ENCODE results near the gene MAN2C1. TPM values are rescaled to one million over a fixed set of nuclear protein-coding genes. Genes with fewer than 3 reads are reported as not detected.

Gene MAN2C1
- total and polyA plus RNA-seq, 9 of the 15 experiments (the other 6 are each of a cell fraction or from before 2014, with no cell fraction given) = 2.0 to 141 (median 39.9) TPM

DNA sequence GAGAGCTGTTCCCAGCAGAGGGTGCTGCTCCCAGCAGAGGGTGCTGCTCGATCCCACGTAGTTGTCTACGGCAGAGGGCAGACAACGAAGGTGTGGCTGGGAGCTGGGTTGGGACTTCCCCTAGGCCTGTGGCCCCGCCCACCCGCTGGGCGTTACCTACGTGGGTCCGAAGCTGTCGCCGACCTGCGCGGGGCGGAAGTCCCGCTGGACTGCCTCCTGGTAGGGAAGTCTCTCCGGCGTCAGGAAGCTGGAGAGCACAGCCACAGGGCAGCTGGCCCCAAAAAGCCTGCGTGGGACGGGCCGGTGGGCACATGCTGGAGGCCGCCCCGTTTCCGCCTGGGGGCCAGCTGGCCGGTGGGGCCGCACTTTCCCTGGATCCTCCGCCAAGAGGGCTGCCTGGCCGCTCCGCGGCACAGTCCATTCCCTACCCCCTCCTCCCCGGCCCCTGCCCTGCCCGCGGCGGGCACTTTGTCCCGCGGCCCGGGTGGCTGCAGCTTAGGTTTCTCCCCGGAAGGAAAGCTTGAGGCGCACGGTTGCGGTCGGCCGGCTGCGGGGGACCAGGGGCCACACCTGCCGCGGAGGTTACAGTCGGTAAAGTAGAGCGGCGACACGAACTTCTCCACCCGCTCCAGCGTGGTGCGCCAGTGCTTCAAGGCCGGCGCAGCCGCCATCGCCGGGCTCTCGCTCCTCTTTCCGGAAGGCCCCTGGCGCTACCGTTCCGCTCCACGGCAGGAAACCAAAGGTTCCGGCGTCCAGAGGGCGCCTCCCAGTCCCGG, at the start of gene MAN2C1 (continued):
- TF ChIP-seq HEY1 (CRISPR knock-in tag; IDR thresholded peaks at IDR 0.05; ENCODE audit: borderline replicate concordance) = no peak
- 0 out of 2 replicates have a peak, but pooled peaks have one; percentile 26 for TF ChIP-seq CBFA2T3 (IDR thresholded peaks at IDR 0.05)
- TF ChIP-seq, protein P1, sequence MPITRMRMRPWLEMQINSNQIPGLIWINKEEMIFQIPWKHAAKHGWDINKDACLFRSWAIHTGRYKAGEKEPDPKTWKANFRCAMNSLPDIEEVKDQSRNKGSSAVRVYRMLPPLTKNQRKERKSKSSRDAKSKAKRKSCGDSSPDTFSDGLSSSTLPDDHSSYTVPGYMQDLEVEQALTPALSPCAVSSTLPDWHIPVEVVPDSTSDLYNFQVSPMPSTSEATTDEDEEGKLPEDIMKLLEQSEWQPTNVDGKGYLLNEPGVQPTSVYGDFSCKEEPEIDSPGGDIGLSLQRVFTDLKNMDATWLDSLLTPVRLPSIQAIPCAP (CRISPR knock-in tag; IDR thresholded peaks at IDR 0.05; ENCODE audit: borderline replicate concordance) = no peak
- TF ChIP-seq, protein P2, sequence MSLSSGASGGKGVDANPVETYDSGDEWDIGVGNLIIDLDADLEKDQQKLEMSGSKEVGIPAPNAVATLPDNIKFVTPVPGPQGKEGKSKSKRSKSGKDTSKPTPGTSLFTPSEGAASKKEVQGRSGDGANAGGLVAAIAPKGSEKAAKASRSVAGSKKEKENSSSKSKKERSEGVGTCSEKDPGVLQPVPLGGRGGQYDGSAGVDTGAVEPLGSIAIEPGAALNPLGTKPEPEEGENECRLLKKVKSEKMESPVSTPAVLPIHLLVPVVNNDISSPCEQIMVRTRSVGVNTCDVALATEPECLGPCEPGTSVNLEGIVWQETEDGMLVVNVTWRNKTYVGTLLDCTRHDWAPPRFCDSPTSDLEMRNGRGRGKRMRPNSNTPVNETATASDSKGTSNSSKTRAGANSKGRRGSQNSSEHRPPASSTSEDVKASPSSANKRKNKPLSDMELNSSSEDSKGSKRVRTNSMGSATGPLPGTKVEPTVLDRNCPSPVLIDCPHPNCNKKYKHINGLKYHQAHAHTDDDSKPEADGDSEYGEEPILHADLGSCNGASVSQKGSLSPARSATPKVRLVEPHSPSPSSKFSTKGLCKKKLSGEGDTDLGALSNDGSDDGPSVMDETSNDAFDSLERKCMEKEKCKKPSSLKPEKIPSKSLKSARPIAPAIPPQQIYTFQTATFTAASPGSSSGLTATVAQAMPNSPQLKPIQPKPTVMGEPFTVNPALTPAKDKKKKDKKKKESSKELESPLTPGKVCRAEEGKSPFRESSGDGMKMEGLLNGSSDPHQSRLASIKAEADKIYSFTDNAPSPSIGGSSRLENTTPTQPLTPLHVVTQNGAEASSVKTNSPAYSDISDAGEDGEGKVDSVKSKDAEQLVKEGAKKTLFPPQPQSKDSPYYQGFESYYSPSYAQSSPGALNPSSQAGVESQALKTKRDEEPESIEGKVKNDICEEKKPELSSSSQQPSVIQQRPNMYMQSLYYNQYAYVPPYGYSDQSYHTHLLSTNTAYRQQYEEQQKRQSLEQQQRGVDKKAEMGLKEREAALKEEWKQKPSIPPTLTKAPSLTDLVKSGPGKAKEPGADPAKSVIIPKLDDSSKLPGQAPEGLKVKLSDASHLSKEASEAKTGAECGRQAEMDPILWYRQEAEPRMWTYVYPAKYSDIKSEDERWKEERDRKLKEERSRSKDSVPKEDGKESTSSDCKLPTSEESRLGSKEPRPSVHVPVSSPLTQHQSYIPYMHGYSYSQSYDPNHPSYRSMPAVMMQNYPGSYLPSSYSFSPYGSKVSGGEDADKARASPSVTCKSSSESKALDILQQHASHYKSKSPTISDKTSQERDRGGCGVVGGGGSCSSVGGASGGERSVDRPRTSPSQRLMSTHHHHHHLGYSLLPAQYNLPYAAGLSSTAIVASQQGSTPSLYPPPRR (CRISPR knock-in tag; IDR thresholded peaks at IDR 0.05; ENCODE audit: borderline replicate concordance) = peak; percentile 68; the same call in 1 of the 2 replicates
- TF ChIP-seq, protein P3, sequence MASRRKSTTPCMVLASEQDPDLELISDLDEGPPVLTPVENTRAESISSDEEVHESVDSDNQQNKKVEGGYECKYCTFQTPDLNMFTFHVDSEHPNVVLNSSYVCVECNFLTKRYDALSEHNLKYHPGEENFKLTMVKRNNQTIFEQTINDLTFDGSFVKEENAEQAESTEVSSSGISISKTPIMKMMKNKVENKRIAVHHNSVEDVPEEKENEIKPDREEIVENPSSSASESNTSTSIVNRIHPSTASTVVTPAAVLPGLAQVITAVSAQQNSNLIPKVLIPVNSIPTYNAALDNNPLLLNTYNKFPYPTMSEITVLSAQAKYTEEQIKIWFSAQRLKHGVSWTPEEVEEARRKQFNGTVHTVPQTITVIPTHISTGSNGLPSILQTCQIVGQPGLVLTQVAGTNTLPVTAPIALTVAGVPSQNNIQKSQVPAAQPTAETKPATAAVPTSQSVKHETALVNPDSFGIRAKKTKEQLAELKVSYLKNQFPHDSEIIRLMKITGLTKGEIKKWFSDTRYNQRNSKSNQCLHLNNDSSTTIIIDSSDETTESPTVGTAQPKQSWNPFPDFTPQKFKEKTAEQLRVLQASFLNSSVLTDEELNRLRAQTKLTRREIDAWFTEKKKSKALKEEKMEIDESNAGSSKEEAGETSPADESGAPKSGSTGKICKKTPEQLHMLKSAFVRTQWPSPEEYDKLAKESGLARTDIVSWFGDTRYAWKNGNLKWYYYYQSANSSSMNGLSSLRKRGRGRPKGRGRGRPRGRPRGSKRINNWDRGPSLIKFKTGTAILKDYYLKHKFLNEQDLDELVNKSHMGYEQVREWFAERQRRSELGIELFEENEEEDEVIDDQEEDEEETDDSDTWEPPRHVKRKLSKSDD (conservative IDR thresholded peaks at IDR 0.05; ENCODE audit: low read length) = no peak
- no peak for TF ChIP-seq KAT2B (IDR thresholded peaks at IDR 0.05; ENCODE audit: low read depth, low read length)
- TF ChIP-seq, protein P4, sequence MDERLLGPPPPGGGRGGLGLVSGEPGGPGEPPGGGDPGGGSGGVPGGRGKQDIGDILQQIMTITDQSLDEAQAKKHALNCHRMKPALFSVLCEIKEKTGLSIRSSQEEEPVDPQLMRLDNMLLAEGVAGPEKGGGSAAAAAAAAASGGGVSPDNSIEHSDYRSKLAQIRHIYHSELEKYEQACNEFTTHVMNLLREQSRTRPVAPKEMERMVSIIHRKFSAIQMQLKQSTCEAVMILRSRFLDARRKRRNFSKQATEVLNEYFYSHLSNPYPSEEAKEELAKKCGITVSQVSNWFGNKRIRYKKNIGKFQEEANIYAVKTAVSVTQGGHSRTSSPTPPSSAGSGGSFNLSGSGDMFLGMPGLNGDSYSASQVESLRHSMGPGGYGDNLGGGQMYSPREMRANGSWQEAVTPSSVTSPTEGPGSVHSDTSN (CRISPR knock-in tag; IDR thresholded peaks at IDR 0.05; ENCODE audit: low read depth) = no peak
- TF ChIP-seq, protein P4 (tag; conservative IDR thresholded peaks at IDR 0.05; ENCODE audit: low read depth) = no peak
- TF ChIP-seq, protein P5, sequence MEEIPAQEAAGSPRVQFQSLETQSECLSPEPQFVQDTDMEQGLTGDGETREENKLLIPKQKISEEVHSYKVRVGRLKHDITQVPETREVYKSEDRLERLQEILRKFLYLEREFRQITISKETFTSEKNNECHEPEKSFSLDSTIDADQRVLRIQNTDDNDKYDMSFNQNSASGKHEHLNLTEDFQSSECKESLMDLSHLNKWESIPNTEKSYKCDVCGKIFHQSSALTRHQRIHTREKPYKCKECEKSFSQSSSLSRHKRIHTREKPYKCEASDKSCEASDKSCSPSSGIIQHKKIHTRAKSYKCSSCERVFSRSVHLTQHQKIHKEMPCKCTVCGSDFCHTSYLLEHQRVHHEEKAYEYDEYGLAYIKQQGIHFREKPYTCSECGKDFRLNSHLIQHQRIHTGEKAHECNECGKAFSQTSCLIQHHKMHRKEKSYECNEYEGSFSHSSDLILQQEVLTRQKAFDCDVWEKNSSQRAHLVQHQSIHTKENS (CRISPR knock-in tag; IDR thresholded peaks at IDR 0.05) = no peak
- TF ChIP-seq, protein P6, sequence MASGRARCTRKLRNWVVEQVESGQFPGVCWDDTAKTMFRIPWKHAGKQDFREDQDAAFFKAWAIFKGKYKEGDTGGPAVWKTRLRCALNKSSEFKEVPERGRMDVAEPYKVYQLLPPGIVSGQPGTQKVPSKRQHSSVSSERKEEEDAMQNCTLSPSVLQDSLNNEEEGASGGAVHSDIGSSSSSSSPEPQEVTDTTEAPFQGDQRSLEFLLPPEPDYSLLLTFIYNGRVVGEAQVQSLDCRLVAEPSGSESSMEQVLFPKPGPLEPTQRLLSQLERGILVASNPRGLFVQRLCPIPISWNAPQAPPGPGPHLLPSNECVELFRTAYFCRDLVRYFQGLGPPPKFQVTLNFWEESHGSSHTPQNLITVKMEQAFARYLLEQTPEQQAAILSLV (tag; IDR thresholded peaks at IDR 0.05) = no peak
- peak; percentile 99 for TF ChIP-seq GABPB1 (CRISPR knock-in tag; IDR thresholded peaks at IDR 0.05)
- peak; percentile 81; the same call in 1 of the 2 replicates for TF ChIP-seq RB1 (IDR thresholded peaks at IDR 0.05; ENCODE audit: low read depth)
